Caki2 (cell line): ENCODE results near the gene HOXC9. TPM values are rescaled to one million over a fixed set of nuclear protein-coding genes. Genes with fewer than 3 reads are reported as not detected.

Source experiments
- DNase-seq: peaks from one replicate; pipeline ENCODE4 v3.0.0-alpha.2; 2015; ENCODE audit warnings: low read depth
- in situ Hi-C: cut with HindIII; loops from 2 replicates; pipeline ENCODE4 v1.10.0; 2016; ENCODE audit warnings: low sequenced_read_pairs, low pct_unique_long_range_greater_than_20kb, mixed read lengths
- total RNA-seq: library from RNA; depleted of rRNA; stranded (reverse); fragments of >200 nt; shearing (Covaris generic); gene quantifications from 2 replicates; pipeline ENCODE4 v1.2.3, GENCODE V29; 2014; ENCODE audit warnings: low replicate concordance

HOXC9 gene
- total RNA-seq, 1 experiment from 2014 or later = 2.4 TPM

DNA sequence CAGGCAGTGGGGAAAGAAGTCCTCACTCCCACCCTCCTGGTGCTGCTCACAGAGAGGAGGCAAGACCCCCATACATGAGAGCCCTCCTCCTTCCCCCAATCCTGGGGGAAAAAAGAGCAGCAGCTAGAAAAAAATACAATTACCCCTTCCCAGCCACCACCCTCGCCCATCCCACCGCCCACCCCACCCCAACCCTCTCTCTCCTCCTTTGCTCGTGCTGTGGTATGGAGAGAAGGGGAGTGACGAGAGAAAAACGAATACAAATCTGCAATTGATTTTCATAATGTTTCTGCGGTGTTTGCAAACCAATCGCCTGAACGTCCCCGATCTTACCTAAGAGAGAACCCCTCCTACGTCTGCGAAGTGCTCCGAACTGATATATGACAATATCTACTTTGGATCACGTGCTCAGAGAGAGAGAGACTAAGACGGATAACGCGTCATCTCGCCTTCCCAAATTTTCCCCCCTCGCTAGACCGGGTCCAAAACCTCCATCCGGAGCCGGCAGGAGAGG lies 27.2 kb upstream of the HOXC9 start, which contains the start of gene HOXC11:
HOXC11 (plus strand) TSS at position 405 of the 514 bp plus-strand sequence. CDS start 116 bp downstream, outside the sequence.
- in situ Hi-C loops = no loop called here
- no peak for DNase-seq

- in situ Hi-C loops = no loop called here
- DNase-seq = no peak
Observed at GRCh38 chr12:53973236-53974042, 26.5 kb upstream of the HOXC9 start.

DNA sequence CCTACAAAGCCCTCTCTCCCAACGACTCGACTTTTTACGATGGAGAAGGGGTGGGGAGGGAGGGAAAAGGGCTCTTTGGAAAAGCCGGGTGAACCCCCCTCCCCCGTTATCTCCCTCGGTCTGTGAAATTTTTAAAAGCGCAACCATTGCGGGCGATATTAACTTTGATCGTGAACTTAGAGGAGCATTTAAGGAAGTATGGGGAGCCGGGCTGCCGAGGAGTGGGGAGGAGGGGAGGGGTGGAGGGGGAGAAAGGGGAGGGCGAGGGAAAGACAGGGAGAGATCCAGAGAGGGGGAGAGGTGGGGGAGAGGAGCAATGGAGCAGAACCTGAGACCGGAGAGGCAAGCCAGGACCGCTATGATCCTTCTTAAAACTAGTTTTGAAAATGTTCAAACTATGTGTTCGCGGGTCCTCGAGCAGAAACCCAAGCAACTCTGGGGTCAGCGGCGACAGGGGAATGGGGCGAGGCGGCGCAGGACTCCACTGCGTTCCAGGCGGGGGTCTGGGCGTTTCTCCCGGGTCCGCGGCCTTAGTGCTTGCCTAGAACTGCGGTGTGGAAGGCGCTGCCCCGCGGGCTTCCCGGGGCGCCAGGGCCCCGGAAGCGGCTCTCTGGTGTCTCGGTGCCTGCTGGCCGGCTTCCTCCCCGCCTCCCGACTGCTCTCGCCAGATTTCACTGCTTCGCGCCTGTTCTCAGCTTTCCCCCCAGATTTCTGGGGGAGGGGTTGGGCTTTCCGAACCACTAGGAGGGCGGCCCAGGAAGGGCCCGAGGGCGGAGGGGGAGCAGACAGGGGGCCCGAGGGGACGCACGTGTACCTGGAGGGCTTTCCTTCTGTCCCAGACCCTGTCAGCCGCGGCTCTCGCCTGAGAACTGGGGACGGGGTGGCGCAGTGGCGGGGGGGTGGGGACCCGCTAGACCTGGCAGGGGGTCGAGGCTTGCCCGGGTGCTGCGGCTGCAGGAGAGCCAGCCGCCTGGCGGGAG lies 25.6 kb upstream of the HOXC9 start, which contains the start of gene HOTAIR:
HOTAIR (minus strand) TSS at position 871 of the 980 bp plus-strand sequence.
- DNase-seq = no peak
- in situ Hi-C loops = no loop called here

- in situ Hi-C loops = no loop called here
- DNase-seq = no peak
Observed at GRCh38 chr12:53975064-53975471, 24.9 kb upstream of the HOXC9 start.

DNA sequence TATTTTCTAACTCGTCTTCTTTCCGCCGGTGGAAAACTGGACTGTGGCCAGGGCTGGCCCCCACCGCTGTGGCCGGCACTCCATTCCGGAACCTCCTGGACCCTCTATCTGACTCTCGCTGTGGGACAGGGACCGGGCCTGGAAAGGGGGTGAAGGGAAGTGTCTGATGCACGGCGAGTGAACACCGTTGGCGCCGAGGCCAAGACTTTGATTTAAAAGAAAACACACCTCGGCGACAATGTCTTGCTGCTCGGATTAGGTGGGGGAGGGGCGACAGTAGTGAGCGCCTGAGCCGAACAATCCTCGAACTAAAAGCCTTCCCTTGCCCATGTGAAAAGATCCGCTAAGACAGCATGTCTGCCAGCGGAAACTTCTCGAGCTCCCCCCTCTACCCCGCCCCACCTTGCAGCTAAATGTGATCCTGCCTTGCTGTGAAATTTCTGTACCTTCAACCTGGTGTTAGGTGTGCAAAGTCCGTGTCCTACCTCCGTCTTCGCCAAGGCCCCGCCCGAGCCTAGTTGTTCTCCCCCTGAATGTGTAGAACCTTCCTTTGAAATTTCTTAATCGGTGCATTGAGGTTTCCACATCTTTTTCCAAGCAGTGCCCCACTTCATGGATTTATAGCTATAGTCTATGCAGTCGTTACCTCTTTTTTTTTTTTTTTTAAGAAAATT lies 24.3 kb upstream of the HOXC9 start:
- DNase-seq = no peak
- in situ Hi-C loops = no loop called here

- in situ Hi-C loops = no loop called here
- DNase-seq = no peak
Observed at GRCh38 chr12:53976172-53976822, 23.7 kb upstream of the HOXC9 start.

- in situ Hi-C loops = no loop called here
- DNase-seq = no peak
Observed at GRCh38 chr12:53976823-53977595, 23.0 kb upstream of the HOXC9 start.

- no peak for DNase-seq
- in situ Hi-C loops = no loop called here
Observed at GRCh38 chr12:53977596-53978445, 22.1 kb upstream of the HOXC9 start.

- in situ Hi-C loops = no loop called here
- DNase-seq = no peak
Observed at GRCh38 chr12:53978477-53979356, 21.2 kb upstream of the HOXC9 start.

DNA sequence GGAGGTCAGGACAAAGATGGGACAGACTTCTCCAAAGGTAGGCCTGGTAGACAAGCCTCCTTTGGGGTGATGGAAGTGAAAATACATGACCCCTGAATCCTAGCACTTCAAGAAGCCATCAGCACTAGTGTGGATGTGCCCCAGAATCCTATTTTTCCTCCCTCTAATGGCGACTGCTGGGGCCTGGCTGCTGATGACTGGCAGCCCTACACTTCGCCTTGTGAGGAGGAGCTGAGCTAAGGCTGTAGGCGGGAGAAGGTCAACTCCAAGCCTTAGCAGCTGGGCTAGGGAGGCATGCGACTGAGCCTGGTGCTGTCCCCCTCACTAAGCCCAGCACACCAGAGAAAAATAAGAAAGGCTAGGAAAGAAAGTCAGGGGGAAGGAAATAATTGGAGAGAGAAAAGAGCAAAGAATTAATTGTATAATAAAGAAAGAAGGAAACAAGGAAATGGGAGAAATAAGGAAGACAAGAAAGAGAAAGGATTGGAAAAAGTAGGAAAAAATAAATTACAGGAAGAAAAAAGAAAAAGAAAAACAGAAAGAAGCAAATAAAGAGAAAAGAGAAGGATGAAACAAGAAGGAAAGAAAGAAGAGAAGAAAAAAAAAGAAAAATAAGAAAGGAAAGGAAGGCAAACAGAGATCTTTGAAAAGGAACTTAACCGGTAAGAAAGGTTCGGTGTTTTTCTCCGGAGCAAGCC lies 19.7 kb upstream of the HOXC9 start:
- no peak for DNase-seq
- in situ Hi-C loops = no loop called here

GRCh38 chr12:53980802-53981496 lies 19.0 kb upstream of the HOXC9 start:
- DNase-seq = no peak
- in situ Hi-C loops = no loop called here

DNA sequence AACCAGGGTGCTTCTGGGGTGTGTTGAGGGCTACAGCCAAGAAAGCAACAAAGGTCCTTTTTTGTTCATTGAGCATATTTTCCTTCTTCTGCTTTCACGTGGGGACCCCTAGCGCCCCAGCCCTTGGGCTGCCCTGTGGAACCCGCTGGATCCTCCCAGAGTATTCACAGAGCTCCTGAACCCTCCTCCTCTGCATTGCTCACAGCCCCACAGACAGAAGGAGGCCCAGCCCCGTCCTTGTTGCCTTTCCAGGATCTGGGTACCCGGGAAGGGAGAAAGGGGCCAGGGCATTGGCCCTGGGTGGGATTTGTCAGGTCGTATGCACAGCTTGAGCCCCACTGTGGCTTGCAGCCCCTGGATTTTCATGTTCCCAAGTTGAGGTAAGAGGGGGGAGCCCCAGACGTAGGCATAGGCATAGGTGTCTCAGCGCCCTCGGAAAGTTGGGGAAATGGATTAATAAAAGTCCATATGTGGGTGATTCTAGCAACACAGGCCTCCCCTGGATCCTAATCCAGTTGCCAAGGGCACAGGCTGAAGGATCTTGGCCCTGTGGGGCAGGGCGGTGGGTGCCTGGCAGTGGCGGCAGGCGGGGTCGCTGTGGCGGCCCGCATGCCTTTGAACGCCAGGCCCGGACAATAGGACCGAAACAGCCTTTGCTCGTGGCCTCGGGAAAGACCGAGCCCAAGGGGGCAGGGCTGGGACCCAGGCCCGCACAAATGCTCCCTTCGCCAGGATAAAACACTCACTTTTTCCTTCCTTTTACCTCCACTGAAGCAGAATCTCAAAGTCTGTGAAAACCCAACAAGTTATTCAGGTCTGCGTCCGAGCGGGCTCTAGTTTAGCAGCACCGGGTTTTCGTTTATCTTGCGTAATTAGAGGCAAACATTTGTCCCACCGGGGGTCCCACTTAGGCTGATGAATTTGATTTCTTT lies 18.1 kb upstream of the HOXC9 start:
- no peak for DNase-seq
- in situ Hi-C loops = no loop called here
